Transverse colon (tissue), 4 donors: ENCODE data around the gene SYNGR2. TPM values are rescaled to one million over a fixed set of nuclear protein-coding genes. Genes with fewer than 3 reads are reported as not detected.

Experiments
- DNase-seq: peaks from one replicate; pipeline ENCODE4 v3.0.0-alpha.2; 2019
- H3K27ac ChIP-seq, 4 donors: fragments of 200-600 bp; sonication (generic); 2 replicates each; pipeline ENCODE4 v1.5.1; 2016 to 2018; ENCODE audit warnings: inconsistent platforms in 4 of 4
- H3K27me3 ChIP-seq: fragments of 200-600 bp; sonication (generic); 2 replicates; pipeline ENCODE4 v1.5.1; 2017; ENCODE audit warnings: inconsistent platforms
- H3K36me3 ChIP-seq, 4 donors: fragments of 200-600 bp; sonication (generic); 2 replicates each; pipeline ENCODE4 v1.5.1; 2017 to 2019; ENCODE audit warnings: inconsistent platforms in 4 of 4
- H3K4me1 ChIP-seq, 4 donors: fragments of 200-600 bp; sonication (generic); 2 replicates each; pipeline ENCODE4 v1.5.1; 2017 to 2020; ENCODE audit warnings: inconsistent platforms in 4 of 4
- H3K4me3 ChIP-seq, 4 donors: fragments of 200-600 bp; sonication (generic); 1 replicate in 1 of 4; 2 replicates in 3 of 4; pipeline versions ENCODE4 v1.5.1 to v1.6.1; 2017 to 2019; ENCODE audit warnings: inconsistent platforms in 4 of 4
- H3K9me3 ChIP-seq, 2 donors: fragments of 200-600 bp; sonication (generic); 2 replicates each; pipeline ENCODE4 v1.5.1; 2017 to 2019; ENCODE audit warnings: inconsistent platforms in 2 of 2
- EP300 ChIP-seq: sonication (generic); formaldehyde crosslinking; IDR thresholded peaks from one replicate; pipeline ENCODE4 v1.6.1; 2017; ENCODE audit warnings: antibody characterized with exemption, low read depth
- POLR2A ChIP-seq: fragments of 450-650 bp; IDR thresholded peaks from one replicate; pipeline ENCODE4 v1.6.1; 2016; ENCODE audit warnings: antibody characterized with exemption, mild to moderate bottlenecking, moderate library complexity
- POLR2AphosphoS5 ChIP-seq, 3 donors: sonication (generic); formaldehyde crosslinking; IDR thresholded peaks; one replicate each; pipeline ENCODE4 v1.6.1; 2016; ENCODE audit warnings: antibody characterized with exemption in 3 of 3
- WGBS, 2 donors: methylation state at CpG; one replicate each; pipeline ENCODE4 v1.1.5; 2018; ENCODE audit warnings: low coverage in 1 of 2; 5-methylcytosine and 5-hydroxymethylcytosine counted together
- in situ Hi-C, 4 donors: fragments of 200-750 bp; cut with MboI; loops; one replicate each; pipeline versions ENCODE4 v1.15.0 to v1.15.1; 2017; ENCODE audit warnings: low sequenced_read_pairs in 3 of 4, low pct_ligation_motif_present in 1 of 4, low pct_unique_long_range_greater_than_20kb in 1 of 4
- intact Hi-C: fragments of 100-400 bp; cut with DNase I; formaldehyde crosslinking; loops from one replicate; pipeline ENCODE4 v1.15.1; 2023; ENCODE audit warnings: low total_unique reads
- total RNA-seq, 4 donors: library from RNA; depleted of rRNA; stranded (reverse); fragments of >200 nt; gene quantifications; one replicate each; pipeline ENCODE4 v1.1.0, GENCODE V29; 2016
- TF ChIP-seq, protein P1 (sequence below), 5 experiments: fragments of 200-600 bp in 3 of 5; fragments of 450-650 bp in 2 of 5; sonication (generic) in 3 of 5; IDR thresholded peaks; 1 replicate in 2 of 5; 2 replicates in 3 of 5; pipeline ENCODE4 v1.5.1; 2016 to 2017; ENCODE audit warnings: antibody characterized with exemption in 5 of 5, inconsistent platforms in 3 of 5, mild to moderate bottlenecking in 2 of 5, moderate library complexity in 1 of 5

SYNGR2 gene
- total RNA-seq, 4 donors from 2014 or later, result 102 to 121 (median 106) TPM

DNA sequence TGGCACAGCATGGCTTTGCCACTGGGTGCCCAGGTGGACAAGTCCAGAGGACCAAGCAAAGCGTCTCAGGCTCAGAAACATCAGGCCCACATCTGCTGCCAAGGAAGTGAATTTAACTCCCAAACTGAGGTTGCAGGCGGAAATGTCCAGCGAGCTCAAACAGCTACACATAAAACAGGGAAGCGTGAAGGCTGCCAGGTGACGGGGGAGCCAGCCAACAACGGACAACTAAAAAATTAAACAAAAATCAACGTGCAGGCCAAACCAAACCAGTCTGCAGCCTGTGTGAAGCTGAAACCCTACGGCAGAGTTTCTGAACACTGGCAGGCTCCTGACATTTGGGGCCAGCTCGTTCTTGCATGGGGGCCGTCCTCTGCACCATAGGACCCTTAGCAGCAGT is 16.0 kb downstream of the SYNGR2 start:
- Histone ChIP-seq H3K36me3 (no peaks in the 10 kb centered on the region), H3K4me3 (no peak overlapping the region), H3K4me1 (peaks cover 8 to 61% (median 42%) of the 10 kb centered on the region in 4 donors), H3K27me3 (no peaks in the 10 kb centered on the region), H3K27ac (peak overlapping the region in 3 of 4 donors; percentile 34 to 86 (median 64)), H3K9me3 (no peaks in the 10 kb centered on the region)
- intact Hi-C loops, result no loop called here
- WGBS, 2 donors, result 49% methylated on average over 10 of the region's 10 CpGs; no CpG with 5 or more reads in 1 of the 2 donors
- no peak for DNase-seq
- in situ Hi-C loops, result no loop called here
- TF ChIP-seq POLR2AphosphoS5 (IDR thresholded peaks at IDR 0.05) (no peak), EP300 (no peak), POLR2A (no peak)
- TF ChIP-seq, protein P1, sequence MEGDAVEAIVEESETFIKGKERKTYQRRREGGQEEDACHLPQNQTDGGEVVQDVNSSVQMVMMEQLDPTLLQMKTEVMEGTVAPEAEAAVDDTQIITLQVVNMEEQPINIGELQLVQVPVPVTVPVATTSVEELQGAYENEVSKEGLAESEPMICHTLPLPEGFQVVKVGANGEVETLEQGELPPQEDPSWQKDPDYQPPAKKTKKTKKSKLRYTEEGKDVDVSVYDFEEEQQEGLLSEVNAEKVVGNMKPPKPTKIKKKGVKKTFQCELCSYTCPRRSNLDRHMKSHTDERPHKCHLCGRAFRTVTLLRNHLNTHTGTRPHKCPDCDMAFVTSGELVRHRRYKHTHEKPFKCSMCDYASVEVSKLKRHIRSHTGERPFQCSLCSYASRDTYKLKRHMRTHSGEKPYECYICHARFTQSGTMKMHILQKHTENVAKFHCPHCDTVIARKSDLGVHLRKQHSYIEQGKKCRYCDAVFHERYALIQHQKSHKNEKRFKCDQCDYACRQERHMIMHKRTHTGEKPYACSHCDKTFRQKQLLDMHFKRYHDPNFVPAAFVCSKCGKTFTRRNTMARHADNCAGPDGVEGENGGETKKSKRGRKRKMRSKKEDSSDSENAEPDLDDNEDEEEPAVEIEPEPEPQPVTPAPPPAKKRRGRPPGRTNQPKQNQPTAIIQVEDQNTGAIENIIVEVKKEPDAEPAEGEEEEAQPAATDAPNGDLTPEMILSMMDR (IDR thresholded peaks at IDR 0.05), result no peak

DNA sequence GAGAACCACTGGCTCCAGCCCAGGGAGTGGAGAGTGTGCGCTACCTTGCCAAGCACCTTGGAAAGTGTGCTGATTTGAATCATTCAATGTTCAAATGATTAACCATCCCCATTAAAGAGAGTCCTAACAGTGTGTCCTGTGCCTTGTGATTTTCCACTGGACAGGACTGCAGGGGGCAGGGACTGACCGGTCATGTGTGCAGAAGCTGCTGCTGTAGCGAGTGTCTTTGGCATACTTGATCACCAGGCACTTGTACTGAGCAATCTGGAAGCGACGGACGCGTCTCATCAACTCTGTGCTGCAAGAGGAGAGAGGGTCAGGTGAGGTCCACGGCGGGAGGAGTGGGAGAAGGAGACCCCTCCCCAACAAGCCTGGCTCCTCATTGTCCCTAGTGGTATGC is 16.5 kb downstream of the SYNGR2 start:
- Histone ChIP-seq H3K27me3 (no peaks in the 10 kb centered on the region), H3K4me3 (no peak overlapping the region), H3K4me1 (peaks cover 8 to 58% (median 39%) of the 10 kb centered on the region in 4 donors), H3K27ac (peak overlapping the region in 3 of 4 donors; percentile 34 to 86 (median 64)), H3K9me3 (no peaks in the 10 kb centered on the region), H3K36me3 (no peaks in the 10 kb centered on the region)
- WGBS, 2 donors, result 70 to 80% methylated on average over 2 to 9 of the region's 9 CpGs
- TF ChIP-seq POLR2AphosphoS5 (IDR thresholded peaks at IDR 0.05) (no peak), POLR2A (no peak), EP300 (no peak)
- in situ Hi-C loops, result no loop called here
- intact Hi-C loops, result no loop called here
- DNase-seq, result no peak

DNA sequence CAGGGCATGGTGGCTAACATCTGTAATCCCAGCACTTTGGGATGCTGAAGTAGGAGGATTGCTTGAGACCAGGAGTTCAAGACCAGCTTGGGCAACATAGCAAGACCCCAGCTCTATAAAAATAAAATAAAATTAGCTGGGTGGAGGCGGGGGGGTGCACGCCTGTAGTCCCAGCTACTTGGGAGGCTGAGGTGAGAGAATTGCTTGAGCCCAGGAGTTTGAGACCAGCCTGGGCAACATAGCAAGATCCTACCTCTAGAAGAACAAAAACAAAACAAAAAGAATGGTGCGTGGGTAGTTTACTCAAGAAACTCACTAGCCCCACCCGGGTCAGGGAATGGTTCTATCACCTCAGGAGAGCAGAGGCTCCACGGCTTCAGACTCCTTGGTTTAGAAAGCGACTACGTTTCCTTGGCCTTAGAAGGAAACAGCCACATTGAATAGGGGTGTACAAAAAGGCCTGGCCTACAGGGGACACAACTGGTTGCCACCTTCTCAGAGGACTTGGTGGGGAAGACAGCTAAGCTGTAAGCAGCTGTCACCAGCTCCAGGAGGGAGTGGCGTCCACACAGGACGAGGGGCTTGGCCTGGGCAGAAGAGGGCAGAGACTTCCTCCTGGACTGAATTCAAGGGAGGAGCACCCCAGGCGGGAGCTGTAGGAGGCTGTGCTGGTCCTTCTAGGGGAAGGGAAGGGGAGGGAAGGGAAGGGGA is 17.8 kb downstream of the SYNGR2 start:
- no peaks in the 10 kb centered on the region for H3K9me3 ChIP-seq
- peak; percentile 74 for DNase-seq
- TF ChIP-seq, protein P1 (IDR thresholded peaks at IDR 0.05), result no peak
- peak in 2 of 3 donors; percentile 14 to 36 for TF ChIP-seq POLR2AphosphoS5 (IDR thresholded peaks at IDR 0.05)
- TF ChIP-seq POLR2A, result no peak
- no peaks in the 10 kb centered on the region for H3K36me3 ChIP-seq
- H3K4me1 ChIP-seq, result peaks cover 8 to 46% (median 32%) of the 10 kb centered on the region in 4 donors
- in situ Hi-C loops (no loop called here), intact Hi-C loops (no loop called here)
- peak overlapping the region; percentile 80 to 86 (median 84) for H3K27ac ChIP-seq
- 38 to 75% methylated on average over 2 to 10 of the region's 10 CpGs for WGBS, 2 donors
- peak overlapping the region in 3 of 4 donors; percentile 32 to 47 (median 45) for H3K4me3 ChIP-seq
- no peaks in the 10 kb centered on the region for H3K27me3 ChIP-seq

DNA sequence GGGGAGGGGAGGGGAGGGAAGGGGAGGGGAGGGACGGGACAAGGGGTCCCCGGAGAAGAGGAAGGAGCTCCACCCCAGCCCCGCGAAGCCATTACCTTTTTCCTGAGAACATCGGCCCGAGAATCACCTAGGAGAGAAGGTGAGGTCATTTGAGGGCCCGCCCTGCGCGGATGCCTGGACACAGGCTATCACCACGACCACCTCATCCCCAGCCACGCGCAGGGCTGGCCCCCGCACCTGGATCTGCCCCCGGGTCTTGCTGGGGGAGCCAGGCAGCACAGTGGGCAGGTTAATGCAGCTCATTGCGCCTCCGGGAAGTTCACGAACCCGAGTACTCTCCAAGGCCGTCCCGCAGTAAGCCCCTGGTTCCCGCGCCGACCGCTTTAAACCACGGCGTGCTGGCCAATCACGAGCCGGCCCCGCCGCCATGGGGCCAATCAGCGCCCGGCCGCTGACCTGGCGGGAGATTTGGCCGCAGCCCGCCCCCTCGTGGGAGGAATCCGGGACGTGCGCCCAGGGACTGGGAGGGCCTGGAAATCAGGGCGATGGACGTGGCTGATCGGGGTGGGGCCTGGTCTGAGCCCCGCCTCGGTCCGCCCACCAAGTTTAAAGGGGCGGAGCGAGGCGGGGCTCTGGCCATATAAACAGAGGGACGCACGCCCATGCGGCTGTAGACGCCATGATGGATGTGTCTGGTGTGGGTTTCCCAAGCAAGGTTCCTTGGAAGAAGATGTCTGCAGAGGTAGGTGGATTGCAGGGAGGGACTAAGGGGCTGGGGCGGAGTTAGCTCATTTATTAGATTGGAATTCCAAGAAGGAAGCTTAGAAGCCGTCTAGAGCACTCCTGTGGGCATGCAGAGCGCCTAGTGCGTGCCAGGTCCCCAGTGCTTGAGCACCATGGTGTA is 18.6 kb downstream of the SYNGR2 start, which contains the start of the genes AFMID and TK1:
TSS of gene AFMID (plus strand) at position 671 of the 904 bp plus-strand sequence. CDS start at position 680, 9 bp downstream.
TSS of gene TK1 (minus strand) at position 361 of the 904 bp plus-strand sequence. CDS start at position 303, 58 bp downstream.
- Histone ChIP-seq H3K36me3 (peaks cover 0 to 3% (median 0%) of the 10 kb centered on the region in 4 donors), H3K9me3 (no peaks in the 10 kb centered on the region), H3K27ac (peak within 1 kb of the TSS; percentile 80 to 86 (median 84)), H3K4me3 (peak within 1 kb of the TSS; percentile 32 to 47 (median 42)), H3K4me1 (peaks cover 8 to 46% (median 32%) of the 10 kb centered on the region in 4 donors), H3K27me3 (no peaks in the 10 kb centered on the region)
- DNase-seq, result peak; percentile 99
- intact Hi-C loops, result no loop called here
- WGBS, 2 donors, result 5% methylated on average over 12 to 41 of the region's 57 CpGs
- in situ Hi-C loops, result no loop called here
- TF ChIP-seq, protein P1 (IDR thresholded peaks at IDR 0.05), result peak; percentile 73 to 96 (median 82)
- peak; percentile 65 to 86 (median 78) for TF ChIP-seq POLR2AphosphoS5 (IDR thresholded peaks at IDR 0.05)
- TF ChIP-seq POLR2A, result peak; percentile 72
- no peak for TF ChIP-seq EP300
